Mesendoderm (in vitro differentiated cells): ENCODE measurements around the gene ACTR5. TPM values are rescaled to one million over a fixed set of nuclear protein-coding genes. Genes with fewer than 3 reads are reported as not detected.

Experiments
- DNase-seq: peaks from one replicate; pipeline ENCODE4 v3.0.0; 2013
- H2AK5ac ChIP-seq: 2 replicates; pipeline ENCODE4 v1.6.1; 2013; ENCODE audit warnings: low read length, inconsistent platforms
- H2BK120ac ChIP-seq: 2 replicates; pipeline ENCODE4 v1.6.1; 2013; ENCODE audit warnings: low read depth, mild to moderate bottlenecking, low read length, moderate library complexity, mixed read lengths
- H2BK15ac ChIP-seq: replicated peaks from 2 replicates; pipeline ENCODE4 v1.6.1; 2013; ENCODE audit warnings: low read depth, mild to moderate bottlenecking, moderate library complexity
- H2BK5ac ChIP-seq: 2 replicates; pipeline ENCODE4 v1.6.1; 2013; ENCODE audit warnings: low read length, inconsistent platforms
- H3K18ac ChIP-seq: 2 replicates; pipeline ENCODE4 v1.6.1; 2013; ENCODE audit warnings: mild to moderate bottlenecking, low read length, mixed read lengths
- H3K23ac ChIP-seq: one replicate; pipeline ENCODE4 v1.6.1; 2013; ENCODE audit warnings: low read length
- H3K27ac ChIP-seq: 2 replicates; pipeline ENCODE4 v1.5.1; 2013; ENCODE audit warnings: low read depth, mild to moderate bottlenecking, inconsistent platforms, low read length, moderate library complexity
- H3K27me3 ChIP-seq: 2 replicates; pipeline ENCODE4 v1.6.1; 2013; ENCODE audit warnings: low read length, control low read depth, mild to moderate bottlenecking, inconsistent platforms; ENCODE audit not compliant: insufficient read depth, poor library complexity
- H3K36me3 ChIP-seq: 2 replicates; pipeline ENCODE4 v1.6.1; 2013; ENCODE audit warnings: low read length, inconsistent platforms; ENCODE audit not compliant: control insufficient read depth, insufficient read depth
- H3K4ac ChIP-seq: one replicate; pipeline ENCODE4 v1.6.1; 2013; ENCODE audit warnings: low read depth, mild to moderate bottlenecking, low read length, moderate library complexity
- H3K4me1 ChIP-seq: 2 replicates; pipeline ENCODE4 v1.6.1; 2013; ENCODE audit warnings: low read depth, low read length, inconsistent platforms; ENCODE audit not compliant: control insufficient read depth
- H3K4me2 ChIP-seq: 2 replicates; pipeline ENCODE4 v1.6.1; 2013; ENCODE audit warnings: low read length
- H3K4me3 ChIP-seq: 2 replicates; pipeline ENCODE4 v1.5.1; 2013; ENCODE audit warnings: mild to moderate bottlenecking, low read length
- H3K56ac ChIP-seq: one replicate; pipeline ENCODE4 v1.6.1; 2013; ENCODE audit warnings: low read length
- H3K79me1 ChIP-seq: 2 replicates; pipeline ENCODE4 v1.6.1; 2013; ENCODE audit warnings: low read length, inconsistent platforms
- H3K79me2 ChIP-seq: 2 replicates; pipeline ENCODE4 v1.6.1; 2013; ENCODE audit warnings: mild to moderate bottlenecking, low read length; ENCODE audit not compliant: control insufficient read depth, insufficient read depth
- H3K9ac ChIP-seq: 2 replicates; pipeline ENCODE4 v1.6.1; 2013; ENCODE audit warnings: low read length, inconsistent platforms
- H4K5ac ChIP-seq: one replicate; pipeline ENCODE4 v1.6.1; 2013; ENCODE audit warnings: low read length
- H4K8ac ChIP-seq: one replicate; pipeline ENCODE4 v1.6.1; 2013; ENCODE audit warnings: low read depth, mild to moderate bottlenecking, control low read depth, low read length, moderate library complexity
- WGBS: extraction: QIAGEN DNeasy Blood & Tissue Kit; methylation state at CpG from one replicate; pipeline ENCODE4 v1.1.7; 2013; ENCODE audit warnings: low lambda C conversion rate, missing lambda C conversion rate; ENCODE audit not compliant: insufficient coverage; ENCODE audit errors: extremely low coverage; 5-methylcytosine and 5-hydroxymethylcytosine counted together
- small RNA-seq: library from polyadenylated mRNA; stranded (forward); fragments of <200 nt; extraction: miRNeasy Mini kit (QIAGEN cat#:217004); gene quantifications from one replicate; pipeline ENCODE3, GENCODE V24; 2013; ENCODE audit not compliant: insufficient read depth

ACTR5 gene

DNA sequence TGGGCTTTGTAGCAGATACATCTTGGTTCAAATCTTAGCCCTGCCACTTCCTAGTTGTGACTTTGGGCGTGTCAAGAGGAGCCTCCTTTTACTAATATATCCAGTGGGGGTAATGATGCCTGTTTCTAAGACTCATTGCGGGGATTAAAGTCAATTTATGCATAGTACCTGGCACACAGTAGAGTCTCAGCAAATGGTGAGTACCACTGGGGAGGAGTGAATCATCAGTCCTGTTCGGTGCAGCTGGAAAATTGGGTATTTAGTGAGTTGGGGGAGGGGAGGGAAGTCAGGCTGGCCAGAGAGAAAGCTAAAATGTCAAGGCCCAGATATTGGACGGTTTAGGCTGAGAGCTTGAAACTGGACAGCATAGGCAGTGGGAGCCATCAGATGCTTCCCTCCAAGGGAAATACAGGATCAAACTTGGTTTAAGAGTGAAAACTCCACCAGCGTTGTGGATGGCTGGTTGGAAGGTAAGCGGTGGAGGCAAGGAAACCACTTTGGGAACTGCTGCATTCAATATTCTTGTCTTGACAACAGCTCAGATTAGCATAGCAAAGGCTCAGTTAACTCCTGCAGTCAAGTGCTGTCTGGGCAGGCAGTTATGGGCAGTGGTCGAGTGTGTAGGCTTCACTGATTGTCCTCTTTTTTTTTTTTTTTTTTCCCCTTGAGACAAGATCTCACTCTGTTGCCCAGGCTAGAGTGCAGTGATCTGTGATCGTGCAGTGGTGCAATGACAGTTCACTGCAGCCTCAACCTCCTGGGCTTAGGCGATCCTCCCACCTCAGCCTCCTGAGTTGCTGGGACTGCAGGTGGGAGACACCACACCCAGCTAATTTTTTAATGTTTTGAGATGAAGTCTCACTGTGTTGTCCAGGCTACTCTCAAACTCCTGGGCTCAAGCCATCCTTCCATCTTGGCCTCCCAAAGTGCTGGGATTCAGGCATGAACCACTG lies 70.1 kb downstream of the ACTR5 start:
- Histone ChIP-seq H3K79me2 (no peaks in the 10 kb centered on the region), H3K18ac (no peak overlapping the region), H3K36me3 (no peaks in the 10 kb centered on the region), H3K4me2 (no peak overlapping the region), H3K4me1 (no peaks in the 10 kb centered on the region), H3K27ac (no peak overlapping the region), H4K5ac (no peak overlapping the region), H3K9ac (no peak overlapping the region), H3K79me1 (no peaks in the 10 kb centered on the region), H3K27me3 (no peaks in the 10 kb centered on the region), H3K56ac (no peak overlapping the region), H2BK15ac (no peak overlapping the region), H4K8ac (no peak overlapping the region), H3K4ac (no peak overlapping the region), H3K4me3 (no peak overlapping the region), H2BK120ac (no peak overlapping the region), H2BK5ac (no peak overlapping the region), H3K23ac (no peak overlapping the region), H2AK5ac (no peak overlapping the region)
- no peak for DNase-seq
- WGBS, result no CpG with 5 or more reads among the region's 9 CpGs

Small RNAs within 50 kb of the gene (small RNA-seq; reads per million reads assigned to genes)
- not detected for gene RF00017
